HCT116 (cell line): Measurements from ENCODE around the gene WDR48.

Source experiments
- CTCF ChIP-seq, 3 experiments: fragments of 200-600 bp in 1 of 3; sonication (generic) in 1 of 3; IDR thresholded peaks in 2 of 3; conservative IDR thresholded peaks in 1 of 3; 2 replicates each; pipeline ENCODE4 v1.5.1; 2012 to 2017; ENCODE audit warnings: low read depth in 2 of 3, low read length in 2 of 3, antibody characterized with exemption in 1 of 3, borderline replicate concordance in 1 of 3, control low read depth in 1 of 3, mild to moderate bottlenecking in 1 of 3, mixed read lengths in 1 of 3, mixed run types in 1 of 3, moderate library complexity in 1 of 3; ENCODE audit not compliant: insufficient read depth in 1 of 3
- RAD21 ChIP-seq: IDR thresholded peaks from 2 replicates; pipeline ENCODE4 v1.6.1; 2012; ENCODE audit warnings: low read depth, mild to moderate bottlenecking
- REST ChIP-seq: IDR thresholded peaks from 2 replicates; pipeline ENCODE4 v1.6.1; 2012; ENCODE audit warnings: low read depth
- SP1 ChIP-seq: IDR thresholded peaks from 2 replicates; pipeline ENCODE4 v1.6.1; 2012; ENCODE audit warnings: low read depth

GRCh38 chr3:39139442-39139841 is 87.6 kb downstream of the WDR48 start:
- TF ChIP-seq RAD21 (no peak), CTCF (IDR thresholded peaks at IDR 0.05 in 2 of 3, conservative IDR thresholded peaks at IDR 0.05 in 1 of 3; ENCODE audit: borderline replicate concordance in 1 of 3, insufficient read depth in 1 of 3, low read depth in 2 of 3, low read length in 2 of 3) (no peak), REST (no peak), SP1 (no peak)
